ENCODE measurements around the gene OVOL3. TPM values are rescaled to one million over a fixed set of nuclear protein-coding genes. Genes with fewer than 3 reads are reported as not detected.

OVOL3 gene
- total RNA-seq, 2 donors from 2014 or later = not detected

DNA sequence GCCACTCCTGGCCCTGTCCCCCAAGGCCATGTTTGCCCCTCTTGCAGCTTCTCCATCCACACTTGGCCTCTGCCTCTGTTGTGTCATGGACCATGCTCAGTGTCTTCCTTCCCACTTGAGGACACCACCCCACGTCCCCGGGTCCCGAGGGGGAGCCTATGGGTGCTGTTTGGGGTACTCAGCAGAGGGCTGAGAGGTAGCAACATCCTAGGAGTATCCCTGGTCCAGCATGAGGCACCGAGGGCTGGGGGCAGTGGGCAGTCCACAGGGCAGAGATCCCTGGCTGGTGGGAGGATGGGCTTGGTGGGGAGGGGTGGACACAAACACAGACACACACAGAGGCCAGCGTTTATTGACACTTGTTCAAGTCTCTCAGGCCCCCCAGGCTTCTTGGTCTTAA is 39.6 kb downstream of the OVOL3 start:
- H3K27ac Mint-ChIP-seq = no peak overlapping the region
- ATAC-seq = no peak

DNA sequence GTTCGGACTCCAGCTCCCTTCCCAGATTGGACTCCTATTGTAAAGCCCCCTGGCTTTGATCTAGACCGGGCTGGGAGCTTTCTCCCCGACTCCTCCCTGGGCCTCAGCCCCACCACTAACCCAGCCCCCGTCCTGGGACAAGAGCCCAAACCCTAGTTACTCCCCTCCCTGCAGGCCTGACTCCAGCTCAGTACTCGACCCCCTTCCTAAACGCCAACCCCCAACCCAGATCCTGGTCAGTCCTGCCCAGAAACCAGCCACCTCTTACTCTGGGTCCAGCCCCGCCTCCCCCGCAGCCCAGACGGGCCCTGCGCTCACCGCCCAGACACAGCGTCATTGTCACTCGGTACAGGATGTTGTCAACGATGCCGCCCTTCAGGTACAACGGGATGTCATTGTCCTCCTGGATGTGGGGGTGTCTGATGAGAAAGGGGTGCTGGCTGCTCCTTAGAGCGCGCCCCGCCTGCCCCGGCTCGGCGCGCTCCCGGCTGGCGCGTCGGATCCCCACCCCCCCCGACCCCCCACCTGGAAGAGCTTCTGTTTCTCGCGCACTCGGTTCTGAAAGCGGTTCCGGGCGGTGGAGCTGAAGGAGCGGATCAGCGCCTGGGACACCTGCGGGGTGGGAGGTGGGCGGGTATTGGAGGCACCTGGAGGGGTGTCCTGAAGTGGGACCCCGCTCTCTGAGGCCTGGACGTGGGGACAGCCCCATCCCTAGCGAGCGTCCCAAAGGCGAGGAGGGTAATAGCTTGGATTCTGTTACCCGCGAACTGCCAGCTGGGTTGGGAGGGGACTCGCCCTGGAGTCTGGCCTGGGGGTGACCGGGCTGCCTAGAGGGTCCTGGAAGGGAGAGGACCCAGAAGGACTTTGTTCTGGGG is 40.4 kb downstream of the OVOL3 start:
- H3K36me3 Mint-ChIP-seq = no peaks in the 10 kb centered on the region
- no peak for DNase-seq (ENCODE audit: low spot score)
- no peak overlapping the region for H3K27ac Mint-ChIP-seq
- no peak for ATAC-seq
- H3K9me3 Mint-ChIP-seq = no peaks in the 10 kb centered on the region
- H3K4me3 Mint-ChIP-seq = no peak overlapping the region
- peaks cover 10 to 11% of the 10 kb centered on the region in 2 donors for H3K4me1 Mint-ChIP-seq (ENCODE audit: low read depth in 2 of 2)
- no peaks in the 10 kb centered on the region for H3K27me3 Mint-ChIP-seq

More for the DNA sequence above, 39.6 kb downstream of the OVOL3 start:
- Mint-ChIP-seq H3K4me1 (ENCODE audit: low read depth in 2 of 2) (peaks cover 3 to 11% of the 10 kb centered on the region in 2 donors), H3K4me3 (no peak overlapping the region), H3K27me3 (no peaks in the 10 kb centered on the region), H3K36me3 (no peaks in the 10 kb centered on the region), H3K9me3 (no peaks in the 10 kb centered on the region)
- no peak for DNase-seq (ENCODE audit: low spot score)

DNA sequence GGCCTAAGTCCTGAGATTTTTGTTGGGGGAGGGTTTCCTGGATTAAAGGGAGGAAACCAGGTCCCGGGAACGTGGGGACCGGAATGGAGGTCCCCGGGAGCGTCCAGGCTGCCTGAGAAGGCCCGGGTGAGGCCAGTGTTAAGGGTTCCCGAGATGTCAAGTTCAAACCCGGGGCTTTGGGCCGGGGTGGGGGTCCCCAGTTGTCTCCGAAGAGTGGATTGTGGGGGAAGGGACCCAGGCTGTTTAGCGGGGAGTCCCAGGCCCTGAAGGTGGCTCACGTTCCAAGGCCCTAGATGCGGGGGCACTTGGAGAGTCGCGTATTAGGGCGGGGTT is 41.0 kb downstream of the OVOL3 start:
- Mint-ChIP-seq H3K4me3 (no peak overlapping the region), H3K9me3 (no peaks in the 10 kb centered on the region), H3K27ac (no peak overlapping the region), H3K36me3 (no peaks in the 10 kb centered on the region), H3K4me1 (ENCODE audit: low read depth in 2 of 2) (peaks cover 10 to 15% of the 10 kb centered on the region in 2 donors), H3K27me3 (no peaks in the 10 kb centered on the region)
- ATAC-seq = no peak
- no peak for DNase-seq (ENCODE audit: low spot score)

GRCh38 chr19:36152352-36153091 is 41.6 kb downstream of the OVOL3 start, which contains the start of gene COX7A1:
Gene COX7A1 (minus strand): TSS chr19:36152447. CDS start chr19:36152407, 40 bp downstream.
- Mint-ChIP-seq H3K9me3 (no peaks in the 10 kb centered on the region), H3K27ac (no peak within 1 kb of the TSS), H3K36me3 (no peaks in the 10 kb centered on the region), H3K27me3 (no peaks in the 10 kb centered on the region), H3K4me3 (no peak within 1 kb of the TSS), H3K4me1 (ENCODE audit: low read depth in 2 of 2) (peaks cover 10 to 15% of the 10 kb centered on the region in 2 donors)
- DNase-seq (ENCODE audit: low spot score) (no peak), ATAC-seq (peak in 1 of 2 donors; percentile 55)

DNA sequence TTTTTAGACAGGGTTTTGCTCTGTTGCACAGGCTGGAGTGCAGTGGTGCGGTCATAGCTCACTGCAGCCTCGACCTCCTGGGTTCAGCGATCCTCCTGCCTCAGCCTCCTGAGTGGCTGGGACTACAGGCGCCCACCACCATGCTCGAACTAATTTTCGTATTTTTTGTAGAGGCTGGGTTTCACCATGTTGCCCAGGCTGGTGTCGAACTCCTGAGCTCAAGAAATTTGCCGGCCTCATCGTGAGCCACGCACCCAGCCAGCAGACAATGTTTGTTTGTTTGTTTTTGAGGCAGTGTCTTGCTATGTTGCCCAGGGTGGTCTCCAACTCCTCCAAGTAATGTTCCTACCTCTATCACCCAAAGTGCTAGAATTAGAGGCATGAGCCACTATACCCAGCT is 42.2 kb downstream of the OVOL3 start:
- no peaks in the 10 kb centered on the region for H3K9me3 Mint-ChIP-seq
- no peak for ATAC-seq

GRCh38 chr19:36160821-36161596 is 50.1 kb downstream of the OVOL3 start:
- no peak overlapping the region for H3K27ac Mint-ChIP-seq

More for the DNA sequence above, 42.2 kb downstream of the OVOL3 start:
- H3K27me3 Mint-ChIP-seq = no peaks in the 10 kb centered on the region
- H3K36me3 Mint-ChIP-seq = no peaks in the 10 kb centered on the region
- H3K4me1 Mint-ChIP-seq (ENCODE audit: low read depth in 2 of 2) = peaks cover 15% of the 10 kb centered on the region in 2 donors
- no peak for DNase-seq (ENCODE audit: low spot score)
- H3K4me3 Mint-ChIP-seq = no peak overlapping the region
- H3K27ac Mint-ChIP-seq = no peak overlapping the region

More at GRCh38 chr19:36160821-36161596, 50.1 kb downstream of the OVOL3 start:
- ATAC-seq = no peak
- no peak for DNase-seq (ENCODE audit: low spot score)
- no peaks in the 10 kb centered on the region for H3K9me3 Mint-ChIP-seq
- H3K4me3 Mint-ChIP-seq = no peak overlapping the region
- no peaks in the 10 kb centered on the region for H3K36me3 Mint-ChIP-seq
- H3K4me1 Mint-ChIP-seq (ENCODE audit: low read depth in 2 of 2) = peaks cover 7 to 10% of the 10 kb centered on the region in 2 donors
- H3K27me3 Mint-ChIP-seq = no peaks in the 10 kb centered on the region

Other genes with a start within 250 kb of the OVOL3 start
- 1 to 10 TPM; 1.9 TPM for gene APLP1, start 242.6 kb upstream of the OVOL3 start, total RNA-seq
- gene NFKBID, start 210.6 kb upstream of the OVOL3 start, total RNA-seq = 10 to 100 TPM; 54.4 to 68.7 TPM
- gene HCST, start 208.6 kb upstream of the OVOL3 start, total RNA-seq = 100 to 1,000 TPM; 154 to 228 TPM
- gene TYROBP, start 202.8 kb upstream of the OVOL3 start, total RNA-seq = 100 to 1,000 TPM in 1 of 2 donors, 10 to 100 TPM in 1; 65.3 to 235 TPM
- gene LRFN3, start 174.8 kb upstream of the OVOL3 start, total RNA-seq = 10 to 100 TPM in 1 of 2 donors, 1 to 10 TPM in 1; 4.6 to 10.6 TPM
- gene SDHAF1, start 116.0 kb upstream of the OVOL3 start, total RNA-seq = 10 to 100 TPM; 17.6 to 21.4 TPM
- 1 to 10 TPM; 3.0 to 4.5 TPM for gene SYNE4, start 102.3 kb upstream of the OVOL3 start, total RNA-seq
- 10 to 100 TPM; 64.5 to 68.1 TPM for gene ALKBH6, start 96.9 kb upstream of the OVOL3 start, total RNA-seq
- under 1 TPM; 0.76 to 0.78 TPM for gene CLIP3, start 78.3 kb upstream of the OVOL3 start, total RNA-seq
- gene THAP8, start 56.9 kb upstream of the OVOL3 start, total RNA-seq = 1 to 10 TPM in 1 of 2 donors, under 1 TPM in 1; 0.47 to 1.7 TPM
- gene WDR62, start 56.2 kb upstream of the OVOL3 start, total RNA-seq = 10 to 100 TPM; 15.0 to 57.1 TPM
- gene POLR2I, start 3.7 kb downstream of the OVOL3 start, total RNA-seq = 10 to 100 TPM; 40.7 to 42.4 TPM
- 100 to 1,000 TPM; 130 to 141 TPM for gene TBCB, start 4.3 kb downstream of the OVOL3 start, total RNA-seq
- 100 to 1,000 TPM; 175 to 437 TPM for gene CAPNS1, start 28.9 kb downstream of the OVOL3 start, total RNA-seq
- gene COX7A1, start 41.3 kb downstream of the OVOL3 start, total RNA-seq = not detected
- gene ZNF565, start 103.5 kb downstream of the OVOL3 start, total RNA-seq = 1 to 10 TPM; 3.2 to 4.3 TPM
- gene ZNF146, start 104.0 kb downstream of the OVOL3 start, total RNA-seq = 10 to 100 TPM; 72.4 to 72.8 TPM